ENCODE measurements around the gene FGF12.

- TF ChIP-seq SUZ12 (IDR thresholded peaks at IDR 0.05; ENCODE audit: extremely low read depth, insufficient read depth, insufficient read length) (no peak), ZNF274 (IDR thresholded peaks at IDR 0.05; ENCODE audit: low read depth, low read length) (no peak)
These were observed 594.1 kb downstream of the FGF12 start for GRCh38 chr3:192133271-192133670.
